CD4-positive, alpha-beta memory T cell (primary cell): ENCODE measurements around the gene KHDRBS2. TPM values are rescaled to one million over a fixed set of nuclear protein-coding genes. Genes with fewer than 3 reads are reported as not detected.
"Not testable (repeated sequence)": the region's sequence is repeated elsewhere in the genome, so short reads cannot be mapped to it uniquely, and the experiment has no call there.

Source experiments
- CTCF ChIA-PET: fragments of 350-600 bp; sonication (Branson Sonifier 250); formaldehyde crosslinking; loops from one replicate; lab custom pipeline; 2021; ENCODE audit warnings: inconsistent platforms; ENCODE audit not compliant: partially characterized antibody; lab: Charles Lee
- POLR2A ChIA-PET: fragments of 350-600 bp; sonication (Branson Sonifier 250); formaldehyde crosslinking; loops from one replicate; lab custom pipeline; 2021; ENCODE audit not compliant: partially characterized antibody; lab: Charles Lee
- DNase-seq, 5 donors: peaks; one replicate each; pipeline versions ENCODE4 v3.0.0 to v3.0.0-alpha.2; 2020 to 2022; ENCODE audit warnings: mixed read lengths in 1 of 5
- H3K27ac ChIP-seq: one replicate; pipeline ENCODE4 v1.7.0; 2013; ENCODE audit warnings: low read depth, low read length
- H3K27me3 ChIP-seq: 2 replicates; pipeline ENCODE4 v1.7.0; 2013; ENCODE audit warnings: mild to moderate bottlenecking, low read length, moderate library complexity; ENCODE audit not compliant: insufficient read depth
- H3K36me3 ChIP-seq: 2 replicates; pipeline ENCODE4 v1.7.0; 2013; ENCODE audit warnings: mild to moderate bottlenecking, low read length, moderate library complexity; ENCODE audit not compliant: insufficient read depth
- H3K4me1 ChIP-seq: 2 replicates; pipeline ENCODE4 v1.7.0; 2013; ENCODE audit warnings: mild to moderate bottlenecking, low read length, moderate library complexity; ENCODE audit not compliant: insufficient read depth
- H3K4me3 ChIP-seq, 2 donors: one replicate each; pipeline ENCODE4 v1.7.0; 2013; ENCODE audit warnings: low read length in 2 of 2, mild to moderate bottlenecking in 1 of 2
- H3K9me3 ChIP-seq, 2 donors: one replicate each; pipeline ENCODE4 v1.7.0; 2013; ENCODE audit warnings: low read length in 2 of 2, control low read depth in 1 of 2; ENCODE audit not compliant: control insufficient read depth in 1 of 2
- H3K27ac Mint-ChIP-seq, 7 donors: one replicate each; pipeline ENCODE4 v1.8.0; 2020 to 2021; ENCODE audit warnings: mixed read lengths in 7 of 7, mild to moderate bottlenecking in 6 of 7, inconsistent platforms in 3 of 7, moderate library complexity in 3 of 7
- H3K27me3 Mint-ChIP-seq, 2 donors: one replicate each; pipeline ENCODE4 v1.8.0; 2020 to 2021; ENCODE audit warnings: mixed read lengths in 2 of 2
- H3K36me3 Mint-ChIP-seq, 2 donors: one replicate each; pipeline ENCODE4 v1.8.0; 2020 to 2021; ENCODE audit warnings: mixed read lengths in 2 of 2, inconsistent platforms in 1 of 2, mild to moderate bottlenecking in 1 of 2
- H3K4me1 Mint-ChIP-seq, 4 donors: one replicate each; pipeline ENCODE4 v1.8.0; 2020 to 2021; ENCODE audit warnings: mixed read lengths in 4 of 4, mild to moderate bottlenecking in 1 of 4
- H3K4me3 Mint-ChIP-seq, 8 donors: one replicate each; pipeline ENCODE4 v1.8.0; 2020 to 2021; ENCODE audit warnings: mixed read lengths in 8 of 8, mild to moderate bottlenecking in 7 of 8, moderate library complexity in 6 of 8, inconsistent platforms in 3 of 8
- H3K9me3 Mint-ChIP-seq, 8 donors: one replicate each; pipeline ENCODE4 v1.8.0; 2020 to 2021; ENCODE audit warnings: mixed read lengths in 8 of 8, mild to moderate bottlenecking in 5 of 8, inconsistent platforms in 3 of 8, moderate library complexity in 1 of 8
- intact Hi-C: fragments of 100-400 bp; cut with micrococcal nuclease; formaldehyde crosslinking; loops from one replicate; pipeline ENCODE4 v1.15.1; 2023
- polyA plus RNA-seq, 2 donors: library from polyadenylated mRNA; unstranded; fragments of 300-500 nt; fragmentation: Illumina TruSeq; gene quantifications; one replicate each; pipeline ENCODE4 v1.2.3, GENCODE V29; 2021
- total RNA-seq, 2 experiments: library from RNA; stranded (reverse); gene quantifications; one replicate each; pipeline ENCODE4 v1.2.3, GENCODE V29; 2021

KHDRBS2 gene
- total and polyA plus RNA-seq, 4 experiments from 2014 or later = not detected

- Mint-ChIP-seq H3K27me3 (no peaks in the 10 kb centered on the region), H3K9me3 (peaks cover 5 to 15% (median 10%) of the 10 kb centered on the region in 8 donors), H3K27ac (no peak overlapping the region), H3K4me3 (no peak overlapping the region), H3K36me3 (no peaks in the 10 kb centered on the region), H3K4me1 (no peaks in the 10 kb centered on the region)
- Histone ChIP-seq H3K9me3 (no peaks in the 10 kb centered on the region), H3K27me3 (no peaks in the 10 kb centered on the region), H3K27ac (no peak overlapping the region), H3K4me3 (no peak overlapping the region), H3K36me3 (no peaks in the 10 kb centered on the region), H3K4me1 (no peaks in the 10 kb centered on the region)
- CTCF ChIA-PET = no interaction called here
- DNase-seq = no peak
- intact Hi-C loops = no loop called here
- POLR2A ChIA-PET = no interaction called here
These were observed 476.0 kb downstream of the KHDRBS2 start for GRCh38 chr6:61810047-61810446.

GRCh38 chr6:61809004-61809595, 476.9 kb downstream of the KHDRBS2 start:
- Histone ChIP-seq H3K4me3 (no peak overlapping the region), H3K4me1 (no peaks in the 10 kb centered on the region), H3K36me3 (no peaks in the 10 kb centered on the region), H3K27ac (no peak overlapping the region), H3K27me3 (no peaks in the 10 kb centered on the region), H3K9me3 (no peaks in the 10 kb centered on the region)
- no peaks in the 10 kb centered on the region for H3K27me3 Mint-ChIP-seq
- intact Hi-C loops = no loop called here
- ChIA-PET CTCF (no interaction called here), POLR2A (no interaction called here)
- no peak overlapping the region for H3K4me3 Mint-ChIP-seq
- H3K9me3 Mint-ChIP-seq = peaks cover 5 to 21% (median 11%) of the 10 kb centered on the region in 8 donors
- H3K4me1 Mint-ChIP-seq = no peaks in the 10 kb centered on the region
- DNase-seq = no peak
- H3K36me3 Mint-ChIP-seq = no peaks in the 10 kb centered on the region
- no peak overlapping the region for H3K27ac Mint-ChIP-seq

- Mint-ChIP-seq H3K9me3 (peaks cover 0 to 10% (median 3%) of the 10 kb centered on the region in 8 donors), H3K27me3 (no peaks in the 10 kb centered on the region), H3K27ac (no peak overlapping the region), H3K4me3 (no peak overlapping the region), H3K36me3 (no peaks in the 10 kb centered on the region), H3K4me1 (no peaks in the 10 kb centered on the region)
- Histone ChIP-seq H3K9me3 (no peaks in the 10 kb centered on the region), H3K27me3 (no peaks in the 10 kb centered on the region), H3K27ac (no peak overlapping the region), H3K4me3 (no peak overlapping the region), H3K36me3 (no peaks in the 10 kb centered on the region), H3K4me1 (no peaks in the 10 kb centered on the region)
- ChIA-PET POLR2A (no interaction called here), CTCF (no interaction called here)
- intact Hi-C loops = no loop called here
- DNase-seq = no peak
These were observed 498.0 kb downstream of the KHDRBS2 start for GRCh38 chr6:61787998-61788397.

- H3K27me3 ChIP-seq, H3K9me3 ChIP-seq, H3K4me3 ChIP-seq, H3K27ac Mint-ChIP-seq, H3K36me3 ChIP-seq, H3K4me1 Mint-ChIP-seq, H3K27ac ChIP-seq, H3K4me3 Mint-ChIP-seq, H3K4me1 ChIP-seq, H3K36me3 Mint-ChIP-seq, CTCF ChIA-PET, DNase-seq, intact Hi-C loops, H3K27me3 Mint-ChIP-seq: not testable (repeated sequence)
- peaks cover 0 to 20% (median 17%) of the 10 kb centered on the region in 8 donors for H3K9me3 Mint-ChIP-seq
- POLR2A ChIA-PET = interaction anchor here (0.6 kb wide), 1 partner anchor 22 kb away, joined by 3 read pairs; no protein-coding TSS in a partner anchor
These were observed 516.6 kb downstream of the KHDRBS2 start for GRCh38 chr6:61769446-61769845.

- H3K27me3 Mint-ChIP-seq = no peaks in the 10 kb centered on the region
- CTCF ChIA-PET = no interaction called here
These were observed 530.3 kb downstream of the KHDRBS2 start for GRCh38 chr6:61755739-61756138.

GRCh38 chr6:61751986-61752385, 534.0 kb downstream of the KHDRBS2 start:
- Histone ChIP-seq H3K4me3 (no peak overlapping the region), H3K36me3 (no peaks in the 10 kb centered on the region), H3K9me3 (no peaks in the 10 kb centered on the region), H3K27ac (no peak overlapping the region), H3K27me3 (no peaks in the 10 kb centered on the region), H3K4me1 (no peaks in the 10 kb centered on the region)
- H3K9me3 Mint-ChIP-seq = peaks cover 2 to 18% (median 6%) of the 10 kb centered on the region in 8 donors
- no peaks in the 10 kb centered on the region for H3K4me1 Mint-ChIP-seq
- ChIA-PET CTCF (no interaction called here), POLR2A (no interaction called here)
- no peak overlapping the region for H3K4me3 Mint-ChIP-seq
- H3K36me3 Mint-ChIP-seq = no peaks in the 10 kb centered on the region
- DNase-seq = no peak
- no peak overlapping the region for H3K27ac Mint-ChIP-seq
- no peaks in the 10 kb centered on the region for H3K27me3 Mint-ChIP-seq
- intact Hi-C loops = no loop called here

More at GRCh38 chr6:61755739-61756138, 530.3 kb downstream of the KHDRBS2 start:
- H3K27ac Mint-ChIP-seq = no peak overlapping the region
- H3K36me3 Mint-ChIP-seq = no peaks in the 10 kb centered on the region
- POLR2A ChIA-PET = no interaction called here
- H3K4me3 ChIP-seq = no peak overlapping the region
- no peaks in the 10 kb centered on the region for H3K36me3 ChIP-seq
- no peaks in the 10 kb centered on the region for H3K9me3 ChIP-seq
- H3K4me3 Mint-ChIP-seq = no peak overlapping the region
- H3K9me3 Mint-ChIP-seq = peaks cover 0 to 17% (median 7%) of the 10 kb centered on the region in 8 donors
- no peaks in the 10 kb centered on the region for H3K27me3 ChIP-seq
- no peaks in the 10 kb centered on the region for H3K4me1 ChIP-seq
- intact Hi-C loops = no loop called here
- no peak for DNase-seq
- H3K27ac ChIP-seq = no peak overlapping the region
- no peaks in the 10 kb centered on the region for H3K4me1 Mint-ChIP-seq

- Mint-ChIP-seq H3K4me3 (no peak overlapping the region), H3K27ac (no peak overlapping the region), H3K4me1 (no peaks in the 10 kb centered on the region), H3K9me3 (peaks cover 3 to 13% (median 11%) of the 10 kb centered on the region in 8 donors), H3K36me3 (no peaks in the 10 kb centered on the region), H3K27me3 (no peaks in the 10 kb centered on the region)
- H3K27ac ChIP-seq = no peak overlapping the region
- CTCF ChIA-PET = no interaction called here
- no peaks in the 10 kb centered on the region for H3K27me3 ChIP-seq
- no peaks in the 10 kb centered on the region for H3K9me3 ChIP-seq
- POLR2A ChIA-PET = no interaction called here
- DNase-seq = no peak
- H3K36me3 ChIP-seq = no peaks in the 10 kb centered on the region
- H3K4me3 ChIP-seq = no peak overlapping the region
- no peaks in the 10 kb centered on the region for H3K4me1 ChIP-seq
- intact Hi-C loops = no loop called here
These were observed 540.0 kb downstream of the KHDRBS2 start for GRCh38 chr6:61745994-61746393.
